GM21529 (cell line): ENCODE measurements around the gene SCYL3.
A peak's percentile ranks its signal among the peaks of the same experiment; 100 is the strongest.

Experiments used
- ATAC-seq: cut with Tn5 transposase; IDR thresholded peaks from one replicate; pipeline ENCODE4 v1.9.1; 2021; ENCODE audit not compliant: unreplicated experiment

SCYL3 gene

DNA sequence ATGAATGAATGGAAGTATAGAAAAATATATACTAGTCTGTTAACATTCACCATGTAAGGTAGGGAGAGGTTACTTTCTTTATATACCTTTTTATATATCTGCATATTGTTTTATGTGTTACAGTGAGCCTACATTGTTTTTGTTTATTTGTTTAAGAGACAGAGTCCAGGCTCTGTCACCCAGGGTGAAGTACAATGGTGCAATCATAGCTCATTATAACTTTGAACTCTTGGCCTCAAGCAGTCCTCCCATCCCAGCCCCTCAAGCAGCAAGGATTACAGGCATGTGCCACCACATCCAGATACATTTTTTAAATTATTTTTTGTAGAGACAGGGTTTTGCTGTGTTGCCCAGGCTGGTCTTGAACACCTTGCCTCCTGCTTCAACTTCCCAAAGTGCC is 7.4 kb upstream of the SCYL3 start:
- no peak for ATAC-seq

DNA sequence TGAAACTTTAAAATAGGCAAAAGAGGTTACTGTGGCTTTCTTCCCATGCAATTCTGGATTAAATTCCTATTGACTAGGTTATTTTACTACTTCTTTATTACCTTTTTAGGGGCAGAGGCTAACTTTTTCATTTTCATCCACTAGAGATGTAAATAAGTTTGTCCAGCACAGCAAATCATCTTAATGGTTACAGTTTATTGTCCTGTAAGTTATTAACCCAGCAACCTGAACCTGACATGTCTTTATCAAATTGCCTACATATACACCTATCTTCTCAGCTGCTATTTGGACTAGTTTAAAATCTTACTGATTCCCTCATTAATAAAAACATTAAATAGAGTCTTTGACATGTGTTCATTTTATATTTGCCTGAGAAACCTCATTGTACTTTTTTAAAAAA is 6.9 kb upstream of the SCYL3 start:
- no peak for ATAC-seq

DNA sequence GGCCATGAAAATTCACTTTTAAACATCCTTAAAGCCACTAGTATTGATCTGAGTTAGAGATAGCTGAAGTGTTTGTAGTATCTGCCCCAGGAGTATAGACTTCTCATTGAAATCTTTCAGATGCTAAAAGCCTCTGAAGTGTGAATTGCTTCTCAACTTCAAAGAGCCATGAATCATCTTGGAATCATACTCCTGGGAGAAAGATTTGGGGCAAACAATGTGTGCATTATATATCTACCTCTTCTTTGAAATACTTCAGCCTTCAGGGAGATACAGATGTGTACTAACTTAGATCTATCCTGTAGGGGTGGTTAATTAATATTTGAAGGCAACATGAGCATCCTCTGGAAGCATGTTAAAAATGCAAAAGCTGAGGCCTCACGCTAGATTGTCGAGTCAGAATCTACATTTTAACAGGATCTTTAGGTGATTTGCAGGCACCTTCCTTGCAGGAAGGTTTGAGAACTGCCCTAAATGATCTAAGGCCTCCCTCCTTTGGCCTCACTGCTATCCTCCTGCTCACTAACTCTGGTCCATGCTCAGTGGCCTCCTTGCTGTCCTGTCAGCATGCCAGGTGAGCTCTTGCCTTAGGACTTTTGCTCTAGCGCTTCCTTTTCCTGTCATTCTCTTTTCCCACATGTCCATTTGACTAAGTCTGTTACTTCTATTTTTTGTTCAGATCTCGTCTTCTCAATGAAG is 6.0 kb upstream of the SCYL3 start:
- no peak for ATAC-seq

DNA sequence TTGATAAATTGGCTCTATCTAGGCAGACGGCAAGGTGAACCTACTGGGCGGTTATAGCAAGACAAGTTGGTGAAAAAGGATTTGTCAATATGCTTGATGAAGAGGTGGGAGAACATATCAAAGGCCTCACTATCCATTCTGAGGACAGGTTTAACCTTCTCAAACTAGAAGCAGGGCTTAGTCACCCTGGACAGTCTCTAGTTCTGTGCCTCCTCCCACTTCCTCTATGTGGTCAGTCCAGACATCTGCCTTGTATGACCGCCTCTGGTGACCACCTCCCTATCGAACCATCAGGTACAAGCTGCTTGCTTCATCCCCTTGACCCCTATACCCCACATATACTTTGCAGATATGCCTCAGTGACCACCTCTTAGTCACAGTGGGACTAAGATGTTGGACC is 2.3 kb upstream of the SCYL3 start:
- ATAC-seq: no peak

DNA sequence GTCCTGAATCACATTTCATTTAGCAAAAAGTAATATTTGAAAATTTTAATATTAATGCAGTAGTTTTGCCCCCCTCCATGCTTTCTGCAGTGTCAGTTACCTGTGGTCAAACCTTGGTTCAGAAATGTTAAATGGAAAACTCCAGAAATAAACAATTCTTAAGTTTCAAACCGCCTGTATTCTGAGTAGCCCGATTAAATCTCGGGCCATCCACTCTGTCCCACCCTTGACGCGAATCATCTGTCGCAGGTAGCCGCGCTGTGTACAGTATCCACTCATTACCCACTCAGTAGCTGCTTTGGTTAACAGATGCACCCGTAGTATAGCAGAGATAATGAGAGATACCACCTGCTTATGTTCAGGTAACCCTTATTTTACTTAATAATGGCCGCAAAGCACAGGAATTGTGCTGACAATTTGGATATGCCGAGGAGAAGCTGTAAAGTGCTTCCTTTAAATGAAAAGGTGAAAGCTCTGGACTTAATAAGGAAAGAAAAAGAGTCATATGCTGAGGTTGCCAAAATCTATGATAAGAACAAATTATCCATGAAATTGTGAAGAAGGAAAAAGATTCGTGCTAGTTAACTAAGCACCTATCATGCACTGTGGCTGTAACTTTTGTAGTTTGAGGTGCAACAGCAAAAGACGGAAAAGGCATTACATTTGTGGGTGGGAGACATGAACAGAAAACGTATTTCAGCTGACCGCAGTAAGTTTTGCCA is 889 bp upstream of the SCYL3 start:
- ATAC-seq: no peak

DNA sequence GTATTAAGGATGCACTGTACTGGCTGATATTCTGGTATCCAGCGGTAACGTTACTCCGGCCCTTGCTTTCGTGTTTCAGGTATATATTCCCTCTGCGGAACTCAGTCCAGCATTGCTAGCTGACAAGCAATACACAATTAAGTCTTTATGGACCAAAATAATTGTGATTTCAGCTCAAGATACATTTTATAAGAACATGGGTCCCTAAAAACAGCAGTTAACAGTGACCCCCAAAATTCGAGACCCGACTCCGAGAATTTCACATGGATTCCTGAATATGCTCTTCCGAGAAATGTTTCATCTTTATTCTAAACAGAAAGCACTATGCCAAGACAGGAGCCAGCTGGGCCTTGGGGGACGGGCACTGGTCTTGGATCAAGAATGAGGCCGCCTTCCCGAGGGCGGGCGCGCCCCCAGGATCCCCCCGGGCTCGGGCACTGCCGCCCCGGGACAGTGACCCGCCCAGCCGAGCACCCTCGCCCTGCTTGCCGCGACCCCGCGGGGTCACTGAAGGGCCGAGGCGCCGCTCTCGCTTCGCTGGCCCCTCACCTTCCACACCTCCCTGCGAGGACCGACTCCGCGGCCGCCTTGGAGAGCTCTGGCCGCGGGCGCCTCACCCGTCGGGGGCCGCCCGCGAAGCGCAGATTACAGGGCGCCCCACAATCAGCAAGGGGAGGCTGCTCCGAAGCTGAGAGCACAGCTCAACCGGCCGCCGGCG is 610 bp downstream of the SCYL3 start:
- peak; percentile 10 for ATAC-seq

DNA sequence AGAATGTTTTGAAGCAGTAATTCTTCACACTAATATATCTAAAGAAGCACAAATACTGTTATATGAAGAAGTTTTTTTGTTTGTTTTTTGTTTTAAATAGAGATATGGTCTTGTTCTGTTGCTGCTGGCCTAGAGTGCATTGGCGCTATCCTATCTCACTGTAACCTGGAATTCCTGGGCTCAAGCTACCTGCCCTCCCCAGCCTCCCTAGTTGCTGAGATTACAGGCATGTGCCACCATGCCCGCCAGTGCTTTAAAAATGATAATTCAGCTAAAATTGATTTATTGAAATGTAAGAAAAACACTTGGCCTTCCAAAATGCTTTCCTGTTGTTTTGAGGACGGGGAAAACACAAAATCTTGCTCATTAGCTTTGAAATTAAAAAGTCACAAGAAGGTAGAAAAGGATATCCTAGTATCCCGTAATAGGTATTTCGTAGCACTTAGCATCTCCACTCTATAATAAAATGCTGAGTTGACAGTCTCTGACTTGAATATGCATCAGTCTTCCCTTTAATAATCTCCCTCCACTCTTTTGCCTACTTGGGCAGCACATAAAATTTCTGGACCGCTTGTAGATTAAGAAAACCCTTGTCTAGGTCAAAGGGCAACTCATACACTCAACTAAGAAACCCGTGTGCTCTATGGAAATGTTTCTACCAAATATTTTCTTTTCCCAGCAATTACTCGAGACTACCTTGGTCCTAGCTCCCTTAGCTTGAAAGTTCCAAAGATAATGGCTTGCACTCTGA is 1.3 kb downstream of the SCYL3 start:
- ATAC-seq: no peak

DNA sequence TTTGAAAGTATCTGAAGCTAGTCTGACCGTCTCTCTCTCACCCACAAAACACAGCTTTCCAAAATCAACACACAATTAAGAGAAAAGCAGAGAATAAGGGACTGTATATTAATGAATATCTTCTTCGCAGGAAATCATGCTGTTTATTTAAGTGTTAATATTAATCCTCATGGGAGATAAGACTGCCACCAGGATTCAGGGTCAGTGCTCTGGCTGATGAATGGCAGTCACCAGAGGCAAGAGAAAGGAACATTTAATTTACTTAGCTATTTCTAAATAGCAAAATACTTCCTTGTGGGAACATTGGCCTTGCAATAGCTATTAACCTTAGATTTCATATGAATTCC is 2.2 kb downstream of the SCYL3 start:
- ATAC-seq: no peak

DNA sequence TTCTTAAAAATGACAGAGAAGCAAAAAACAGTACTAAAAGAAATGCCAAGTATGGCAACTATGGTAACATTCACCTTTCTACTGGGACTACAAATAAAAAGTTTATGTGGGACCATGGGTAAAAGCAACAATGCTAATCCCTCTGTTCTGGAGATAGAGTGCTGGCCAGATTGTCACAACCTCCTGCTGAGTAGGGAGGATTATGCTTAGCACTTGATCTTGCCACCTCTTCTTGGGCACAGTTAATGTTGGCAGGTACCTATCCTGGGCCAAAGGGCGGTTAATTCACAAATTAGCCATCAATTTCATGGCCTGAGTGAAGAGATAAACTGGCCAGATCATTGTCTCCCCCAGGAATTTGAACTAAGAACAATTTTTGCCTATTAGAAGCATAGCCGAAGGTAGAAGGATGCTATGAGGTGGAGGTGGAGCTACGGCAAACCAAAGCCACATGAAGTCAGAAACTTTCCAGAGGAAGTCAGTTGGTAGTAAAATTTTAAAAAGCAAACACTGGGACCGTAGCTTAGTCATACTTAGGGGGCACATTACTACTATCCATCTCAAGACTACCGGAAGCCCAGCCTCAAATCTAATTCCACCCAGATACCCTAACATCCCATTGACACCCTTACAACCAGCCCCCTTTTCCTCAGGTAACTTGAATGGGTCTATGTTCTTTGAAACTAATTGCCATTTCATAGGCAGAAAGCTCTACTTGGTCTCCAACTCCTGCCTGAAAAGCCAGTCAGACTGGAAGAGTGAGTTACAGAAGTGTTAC is 2.7 kb downstream of the SCYL3 start:
- peak; percentile 14 for ATAC-seq

DNA sequence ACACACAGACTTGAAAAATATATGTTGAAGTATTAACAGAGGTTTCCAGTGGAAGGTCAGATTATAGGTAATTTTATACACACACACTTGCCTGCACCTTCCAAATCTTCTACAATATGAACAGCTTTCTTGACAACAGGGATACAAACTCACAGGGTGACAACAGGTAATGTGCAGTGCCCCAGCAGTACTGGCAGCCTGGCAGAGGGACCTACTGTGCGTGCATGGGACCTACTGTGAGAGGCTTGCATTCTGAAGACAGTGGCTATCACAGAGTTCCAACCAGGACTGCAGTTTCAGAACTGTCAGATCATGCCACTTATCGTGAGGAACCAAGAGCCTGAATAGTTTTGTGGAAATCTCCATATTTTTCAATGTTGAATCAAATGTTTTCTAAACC is 3.8 kb downstream of the SCYL3 start:
- ATAC-seq: no peak

DNA sequence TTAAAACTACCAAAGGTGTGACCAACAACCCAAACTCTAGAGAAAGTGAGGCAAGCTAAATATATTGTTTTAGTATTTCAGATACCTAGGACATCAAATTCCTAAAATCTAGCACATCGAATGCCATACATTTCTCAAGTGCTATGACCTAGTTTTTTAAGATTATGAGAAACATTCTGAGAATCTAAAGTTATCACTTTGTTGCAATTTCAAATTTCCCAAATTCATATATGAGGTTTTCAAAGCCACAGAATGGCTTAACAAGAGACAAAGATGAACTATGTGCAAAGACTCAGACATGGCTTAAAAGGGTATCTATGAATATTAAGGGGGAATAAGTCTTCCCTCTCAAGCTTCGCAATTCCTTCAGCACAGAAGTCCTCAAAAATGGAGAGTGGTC is 6.8 kb downstream of the SCYL3 start:
- no peak for ATAC-seq

DNA sequence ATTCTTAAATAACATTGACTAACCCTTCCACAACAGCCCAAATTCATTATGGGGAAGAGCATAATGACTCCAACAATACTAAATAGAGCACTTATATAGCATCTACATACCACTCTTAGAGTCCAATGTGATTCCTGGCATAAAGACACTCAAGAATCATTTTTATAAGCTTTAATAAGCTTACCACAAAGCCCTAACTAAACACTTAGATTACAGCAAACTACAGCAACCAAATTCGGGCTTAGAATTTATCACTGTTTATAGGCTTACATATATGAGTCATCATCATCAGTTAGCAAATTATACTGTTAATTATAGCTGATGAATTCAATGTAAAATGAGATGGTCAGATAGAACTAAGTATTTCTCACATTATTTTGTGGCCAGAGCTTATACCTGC is 7.3 kb downstream of the SCYL3 start:
- no peak for ATAC-seq

DNA sequence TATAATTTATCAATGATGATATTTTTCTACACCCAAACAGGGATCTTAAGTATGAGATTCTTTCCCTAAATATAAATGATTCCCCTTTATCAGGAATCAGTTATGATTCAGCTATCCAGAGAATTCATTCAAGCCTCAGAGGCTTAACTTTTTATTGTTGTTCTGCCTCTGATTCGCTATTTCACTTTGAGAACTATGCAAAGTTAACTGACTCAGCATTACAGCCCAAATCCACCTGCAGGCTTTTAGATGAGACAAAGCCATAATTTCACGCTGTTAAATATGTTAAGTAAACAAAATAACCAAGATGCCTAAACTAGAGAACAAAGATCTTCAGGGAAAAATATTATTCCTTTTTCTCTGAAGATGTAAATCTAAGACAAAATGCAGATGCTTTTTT is 8.5 kb downstream of the SCYL3 start:
- no peak for ATAC-seq

DNA sequence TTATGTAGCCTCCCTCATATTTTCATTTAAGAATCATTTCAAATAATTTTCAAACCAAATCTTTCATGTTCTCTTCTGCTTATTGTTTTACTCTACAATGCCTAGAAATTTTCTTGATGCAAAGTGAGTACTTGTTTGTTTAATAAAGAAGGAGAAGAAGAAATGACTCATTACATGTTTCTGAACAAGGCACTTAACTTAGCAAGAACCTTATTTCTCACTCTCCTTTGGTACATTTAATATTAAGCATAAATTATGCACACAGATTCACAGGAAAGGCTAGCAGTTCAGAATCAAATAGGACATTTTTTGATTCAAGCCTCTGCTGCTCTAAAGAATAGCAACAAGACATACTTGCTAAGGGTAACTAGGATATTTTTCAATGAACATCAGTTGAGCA is 9.1 kb downstream of the SCYL3 start:
- ATAC-seq: no peak

DNA sequence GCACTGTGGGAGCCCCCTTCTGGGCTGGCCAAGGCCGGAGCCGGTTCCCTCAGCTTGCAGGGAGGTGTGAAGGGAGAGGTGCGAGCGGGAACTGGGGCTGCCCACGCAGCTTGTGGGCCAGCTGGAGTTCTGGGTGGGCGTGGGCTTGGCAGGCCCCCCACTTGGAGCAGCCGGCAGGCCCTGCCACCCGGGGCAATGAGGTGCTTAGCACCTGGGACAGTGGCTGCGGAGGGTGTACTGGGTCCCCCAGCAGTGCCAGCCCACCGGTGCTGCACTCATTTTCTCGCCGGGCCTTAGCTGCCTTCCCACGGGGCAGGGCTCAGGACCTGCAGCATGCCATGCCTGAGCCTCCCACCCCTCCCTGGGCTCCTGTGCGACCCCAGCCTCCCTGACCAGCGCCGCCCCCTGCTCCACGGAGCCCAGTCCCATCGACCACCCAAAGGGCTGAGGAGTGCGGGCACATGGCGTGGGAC is 11.6 kb downstream of the SCYL3 start:
- ATAC-seq: no peak

DNA sequence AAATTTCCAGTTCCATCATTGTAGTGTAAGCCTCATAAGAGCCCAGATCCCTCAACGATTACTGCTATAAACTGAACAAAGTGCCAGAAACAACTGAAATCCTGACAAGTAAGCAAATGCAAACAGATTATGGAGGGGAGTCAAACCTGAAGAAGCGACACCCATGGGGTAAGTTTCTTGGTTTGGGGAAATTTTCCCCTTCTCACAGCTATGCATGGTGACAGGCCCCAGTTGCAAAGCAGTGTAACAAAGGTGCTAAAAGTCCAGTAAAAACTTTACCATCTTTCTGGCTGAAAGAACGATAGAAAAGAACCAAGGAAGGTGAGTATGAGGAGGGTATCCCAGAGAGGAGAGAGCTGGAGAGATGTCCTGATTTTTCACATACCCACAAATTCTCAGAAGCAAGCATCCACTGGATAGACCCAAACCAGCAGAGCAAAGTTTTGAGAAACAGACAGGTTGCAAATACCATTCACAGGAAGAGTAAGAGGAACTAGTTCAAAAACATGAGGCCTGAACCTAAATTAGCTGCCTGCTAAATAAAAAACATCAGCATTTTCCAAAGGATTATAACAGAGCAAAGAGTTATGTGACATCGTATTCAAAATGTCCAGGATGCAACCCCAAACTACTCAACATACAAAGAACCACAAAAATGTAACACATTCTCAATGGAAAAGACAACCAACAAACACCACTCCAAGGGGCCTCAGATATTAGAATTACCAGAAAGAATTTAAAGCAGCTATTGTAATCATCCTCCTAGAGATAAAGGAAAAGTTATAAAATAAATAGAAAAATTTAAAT is 14.5 kb downstream of the SCYL3 start:
- ATAC-seq: no peak

DNA sequence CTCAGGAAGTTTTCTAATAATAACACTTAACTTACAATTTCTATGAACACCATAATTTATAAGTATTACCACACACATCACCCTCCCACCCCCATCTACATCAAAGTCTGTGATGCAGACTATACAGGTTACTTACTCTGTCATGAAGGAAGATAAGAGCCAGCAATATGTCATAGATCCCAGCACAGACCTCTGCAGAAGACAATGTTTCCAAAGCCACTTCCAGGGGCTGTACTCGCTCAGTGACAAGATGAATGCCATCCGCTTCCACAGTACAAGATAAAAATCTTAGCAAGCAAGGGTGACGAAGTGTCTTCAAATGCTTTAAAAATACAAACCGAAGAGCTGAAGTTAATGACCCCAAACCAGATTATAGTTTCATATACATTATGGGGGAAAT is 15.2 kb downstream of the SCYL3 start:
- ATAC-seq: no peak

DNA sequence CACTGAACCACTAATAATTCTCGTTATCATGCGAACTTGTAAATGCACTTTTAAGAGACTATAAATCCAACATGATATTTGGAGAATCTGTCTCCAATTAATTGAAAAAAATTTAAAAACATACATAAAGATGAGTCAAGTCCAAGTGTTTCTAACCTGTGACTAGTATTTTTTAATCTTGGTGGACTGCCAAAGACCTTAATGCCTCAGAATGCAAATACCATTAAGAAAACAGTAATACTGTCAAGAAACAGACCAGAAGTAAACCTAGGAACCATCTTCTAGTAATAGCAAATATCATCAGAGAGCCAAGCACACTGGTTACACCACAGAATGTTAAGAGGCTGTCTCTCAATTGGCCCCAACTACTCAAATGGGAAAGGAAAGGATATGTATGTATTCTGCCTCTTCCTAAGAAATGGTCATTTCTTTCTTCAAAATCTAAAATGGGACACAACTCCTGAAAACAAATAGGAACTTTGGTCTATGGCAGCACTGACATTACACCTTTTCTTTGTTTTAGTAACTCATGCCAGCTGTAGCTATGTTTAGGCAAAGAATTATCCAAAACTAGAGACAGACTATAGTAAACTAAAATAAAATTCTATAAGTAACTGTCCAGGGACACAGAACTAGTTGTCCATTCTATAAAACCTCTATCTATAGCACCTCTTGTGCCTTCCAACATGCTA is 15.8 kb downstream of the SCYL3 start:
- no peak for ATAC-seq

DNA sequence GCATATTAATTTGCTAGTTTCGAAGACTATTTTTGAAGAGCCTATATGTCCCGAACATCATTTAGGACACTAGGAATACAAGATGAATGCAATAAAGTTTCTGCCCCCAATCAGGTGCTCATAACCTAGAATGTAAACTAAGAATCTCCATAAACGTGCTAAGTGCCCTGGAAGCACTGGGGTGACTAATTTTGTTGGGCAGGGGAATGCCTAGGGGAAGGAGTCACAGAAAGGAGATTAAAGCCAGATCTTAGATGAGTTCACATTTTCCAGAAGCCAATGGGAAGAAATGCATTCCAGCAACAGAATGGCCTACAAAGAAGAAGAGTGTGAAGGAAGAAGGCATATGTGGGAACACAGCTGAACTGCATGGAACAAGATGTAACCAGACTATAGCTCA is 19.5 kb downstream of the SCYL3 start:
- ATAC-seq: no peak
